Liver (tissue), 9 donors: ENCODE results near the gene PCYT2. TPM values are rescaled to one million over a fixed set of nuclear protein-coding genes. Genes with fewer than 3 reads are reported as not detected.

ENCODE experiments used
- DNase-seq: peaks from one replicate; pipeline ENCODE4 v3.0.0-alpha.2; 2017; ENCODE audit warnings: low spot score
- H3K27ac ChIP-seq, 2 donors: one replicate each; pipeline ENCODE4 v1.7.0; 2013; ENCODE audit warnings: inconsistent platforms in 2 of 2, low read length in 2 of 2, control low read depth in 1 of 2, low read depth in 1 of 2, mild to moderate bottlenecking in 1 of 2
- H3K27me3 ChIP-seq, 4 donors: one replicate each; pipeline versions ENCODE4 v1.6.1 to v1.7.0; 2013; ENCODE audit warnings: low read length in 3 of 4, inconsistent platforms in 1 of 4, mild to moderate bottlenecking in 1 of 4, moderate library complexity in 1 of 4; ENCODE audit not compliant: control insufficient read depth in 4 of 4, insufficient read depth in 4 of 4
- H3K36me3 ChIP-seq, 4 donors: one replicate each; pipeline versions ENCODE4 v1.6.1 to v1.7.0; 2013; ENCODE audit warnings: low read length in 3 of 4, mild to moderate bottlenecking in 3 of 4, low read depth in 1 of 4, moderate library complexity in 1 of 4; ENCODE audit not compliant: control insufficient read depth in 4 of 4, insufficient read depth in 3 of 4
- H3K4me1 ChIP-seq, 4 donors: one replicate each; pipeline versions ENCODE4 v1.6.1 to v1.7.0; 2013; ENCODE audit warnings: low read length in 3 of 4, mild to moderate bottlenecking in 3 of 4, moderate library complexity in 1 of 4; ENCODE audit not compliant: control insufficient read depth in 4 of 4, insufficient read depth in 4 of 4
- H3K4me3 ChIP-seq, 3 donors: one replicate each; pipeline versions ENCODE4 v1.6.1 to v1.7.0; 2013; ENCODE audit warnings: low read length in 3 of 3, control low read depth in 1 of 3, low read depth in 1 of 3, mild to moderate bottlenecking in 1 of 3
- H3K9ac ChIP-seq, 2 donors: one replicate each; pipeline ENCODE4 v1.7.0; 2013; ENCODE audit warnings: low read length in 2 of 2, mild to moderate bottlenecking in 2 of 2, moderate library complexity in 2 of 2, control low read depth in 1 of 2, low read depth in 1 of 2
- H3K9me3 ChIP-seq, 4 donors: one replicate each; pipeline versions ENCODE4 v1.6.1 to v1.7.0; 2013; ENCODE audit warnings: low read length in 3 of 4; ENCODE audit not compliant: control insufficient read depth in 4 of 4
- ATF3 ChIP-seq: IDR thresholded peaks from 2 replicates; pipeline ENCODE4 v1.6.1; 2016; ENCODE audit warnings: antibody characterized with exemption
- CTCF ChIP-seq: fragments of 150-350 bp; IDR thresholded peaks from 2 replicates; pipeline ENCODE4 v1.5.1; 2017; ENCODE audit warnings: improper control_type of control experiment, low read depth, low read length; ENCODE audit not compliant: missing input control
- EGR1 ChIP-seq, 2 donors: IDR thresholded peaks; 2 replicates each; pipeline ENCODE4 v1.6.1; 2016 to 2018; ENCODE audit warnings: antibody characterized with exemption in 2 of 2, low read depth in 2 of 2
- FOXA1 ChIP-seq: IDR thresholded peaks from 2 replicates; pipeline ENCODE4 v1.6.1; 2016; ENCODE audit warnings: antibody characterized with exemption
- FOXA2 ChIP-seq: IDR thresholded peaks from 2 replicates; pipeline ENCODE4 v1.6.1; 2016; ENCODE audit warnings: antibody characterized with exemption
- GABPA ChIP-seq, 2 donors: IDR thresholded peaks in 1 of 2; conservative IDR thresholded peaks in 1 of 2; 2 replicates each; pipeline ENCODE4 v1.6.1; 2016; ENCODE audit warnings: antibody characterized with exemption in 2 of 2, mild to moderate bottlenecking in 1 of 2, moderate library complexity in 1 of 2
- HNF4A ChIP-seq, 2 donors: conservative IDR thresholded peaks; 2 replicates each; pipeline ENCODE4 v1.6.1; 2016; ENCODE audit warnings: antibody characterized with exemption in 2 of 2, mild to moderate bottlenecking in 2 of 2
- HNF4G ChIP-seq: IDR thresholded peaks from 2 replicates; pipeline ENCODE4 v1.6.1; 2016; ENCODE audit warnings: antibody characterized with exemption
- JUND ChIP-seq, 2 donors: IDR thresholded peaks; 2 replicates each; pipeline ENCODE4 v1.6.1; 2016; ENCODE audit warnings: antibody characterized with exemption in 2 of 2
- MAX ChIP-seq: IDR thresholded peaks from 2 replicates; pipeline ENCODE4 v1.6.1; 2016; ENCODE audit warnings: antibody characterized with exemption
- NR2F2 ChIP-seq: IDR thresholded peaks from 2 replicates; pipeline ENCODE4 v1.6.1; 2016; ENCODE audit warnings: antibody characterized with exemption
- RAD21 ChIP-seq, 2 donors: IDR thresholded peaks; 2 replicates each; pipeline ENCODE4 v1.6.1; 2016; ENCODE audit warnings: antibody characterized with exemption in 2 of 2, mild to moderate bottlenecking in 2 of 2
- REST ChIP-seq: IDR thresholded peaks from 2 replicates; pipeline ENCODE4 v1.6.1; 2016; ENCODE audit warnings: antibody characterized with exemption, mild to moderate bottlenecking
- RXRA ChIP-seq, 2 donors: IDR thresholded peaks; 2 replicates each; pipeline ENCODE4 v1.6.1; 2017 to 2018; ENCODE audit warnings: antibody characterized with exemption in 2 of 2, mild to moderate bottlenecking in 1 of 2
- SP1 ChIP-seq: IDR thresholded peaks from 2 replicates; pipeline ENCODE4 v1.6.1; 2018; ENCODE audit warnings: antibody characterized with exemption, mild to moderate bottlenecking
- TAF1 ChIP-seq: conservative IDR thresholded peaks from 2 replicates; pipeline ENCODE4 v1.6.1; 2016; ENCODE audit warnings: antibody characterized with exemption, mild to moderate bottlenecking
- YY1 ChIP-seq: IDR thresholded peaks from 2 replicates; pipeline ENCODE4 v1.6.1; 2016; ENCODE audit warnings: antibody characterized with exemption, mild to moderate bottlenecking
- ZBTB33 ChIP-seq: IDR thresholded peaks from 2 replicates; pipeline ENCODE4 v1.6.1; 2016; ENCODE audit warnings: antibody characterized with exemption
- WGBS: extraction: QIAGEN DNeasy Blood & Tissue Kit; methylation state at CpG from one replicate; pipeline ENCODE4 v1.1.7; 2013; 5-methylcytosine and 5-hydroxymethylcytosine counted together
- polyA plus RNA-seq, 2 donors: library from polyadenylated mRNA; stranded (reverse) in 1 of 2; unstranded in 1 of 2; fragments of 200-250 nt in 1 of 2; fragments of >200 nt in 1 of 2; fragmentation: Nextera tagmentation in 1 of 2; extraction: Ambion mirVana in 1 of 2; gene quantifications; one replicate each; pipeline versions ENCODE4 v1.2.1 to v1.2.3, GENCODE V29; 2013 to 2015
- total RNA-seq, 2 donors: library from RNA; depleted of rRNA; stranded (reverse); fragments of >200 nt; gene quantifications; one replicate each; pipeline ENCODE4 v1.2.3, GENCODE V29; 2014
- donor health status: healthy.
- donor health status: healthy.
- donor health status: healthy.
- donor health status: healthy.
- donor health status: healthy.

Gene PCYT2
- total and polyA plus RNA-seq, 4 donors: 63.9 to 101 (median 88.4) TPM

- Histone ChIP-seq H3K4me1 (peaks cover 37 to 72% (median 58%) of the 10 kb centered on the region in 4 donors), H3K4me3 (no peak overlapping the region), H3K27ac (peak overlapping the region in 1 of 2 donors; percentile 60), H3K36me3 (peaks cover 0 to 7% (median 4%) of the 10 kb centered on the region in 4 donors), H3K9ac (no peak overlapping the region), H3K9me3 (no peaks in the 10 kb centered on the region), H3K27me3 (no peaks in the 10 kb centered on the region)
- 48% methylated on average over 3 of the region's 3 CpGs for WGBS
- no peak for DNase-seq
- no peak for TF ChIP-seq RXRA (IDR thresholded peaks at IDR 0.05)
- TF ChIP-seq GABPA (IDR thresholded peaks at IDR 0.05 in 1 of 2, conservative IDR thresholded peaks at IDR 0.05 in 1 of 2): no peak
- TF ChIP-seq YY1: no peak
- TF ChIP-seq ZBTB33: no peak
- no peak for TF ChIP-seq FOXA2
- TF ChIP-seq REST: no peak
- TF ChIP-seq HNF4A (conservative IDR thresholded peaks at IDR 0.05): no peak
- no peak for TF ChIP-seq MAX
- no peak for TF ChIP-seq TAF1
- no peak for TF ChIP-seq CTCF
- no peak for TF ChIP-seq SP1
- TF ChIP-seq JUND (IDR thresholded peaks at IDR 0.05): no peak
- TF ChIP-seq ATF3: no peak
- TF ChIP-seq EGR1 (IDR thresholded peaks at IDR 0.05; ENCODE audit: low read depth in 2 of 2): no peak
- no peak for TF ChIP-seq NR2F2
- TF ChIP-seq RAD21 (IDR thresholded peaks at IDR 0.05): no peak
- TF ChIP-seq FOXA1: no peak
- no peak for TF ChIP-seq HNF4G
Observed at GRCh38 chr17:81921537-81921862, 10.3 kb upstream of the PCYT2 start.
